Dendritic cell treated with granulocyte-macrophage colony-stimulating factor and Interleukin-4, amounts not matched to agents 40 ng/mL and 50 ng/mL, for 4 days (primary cell): ENCODE measurements around the gene ROCK1.

Experiments
- H3K27ac Mint-ChIP-seq: one replicate; pipeline ENCODE4 v1.8.0; 2022; ENCODE audit warnings: mild to moderate bottlenecking, mixed read lengths
- H3K27me3 Mint-ChIP-seq: one replicate; pipeline ENCODE4 v1.8.0; 2022; ENCODE audit warnings: mild to moderate bottlenecking, mixed read lengths
- H3K36me3 Mint-ChIP-seq: one replicate; pipeline ENCODE4 v1.8.0; 2022; ENCODE audit warnings: low read depth, mixed read lengths
- H3K4me1 Mint-ChIP-seq: one replicate; pipeline ENCODE4 v1.8.0; 2022; ENCODE audit warnings: low read depth, mixed read lengths
- H3K4me3 Mint-ChIP-seq: one replicate; pipeline ENCODE4 v1.8.0; 2022; ENCODE audit warnings: mild to moderate bottlenecking, moderate library complexity, mixed read lengths
- H3K9me3 Mint-ChIP-seq: one replicate; pipeline ENCODE4 v1.8.0; 2022; ENCODE audit warnings: mixed read lengths
- intact Hi-C: fragments of 100-400 bp; cut with micrococcal nuclease; formaldehyde crosslinking; loops from one replicate; pipeline ENCODE4 v1.15.0; 2022

ROCK1 gene

DNA sequence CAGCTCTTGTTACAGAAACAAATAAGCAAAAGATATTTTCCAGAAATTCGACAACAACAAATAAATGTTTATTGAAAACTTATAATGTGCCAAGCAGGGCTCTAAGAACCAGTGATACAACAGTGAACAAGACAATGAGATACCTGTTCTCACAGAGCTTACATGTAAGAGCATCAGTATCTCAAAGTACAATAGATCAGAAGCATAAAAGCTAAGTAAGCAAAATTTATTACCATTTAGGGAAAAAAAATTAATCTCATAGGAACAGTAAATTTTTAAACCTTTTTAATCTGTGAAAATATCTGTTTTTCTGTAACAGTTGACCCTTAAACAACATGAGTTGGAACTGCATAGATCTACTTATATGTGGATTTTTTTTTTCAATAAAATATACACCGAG, 20.9 kb downstream of the ROCK1 start:
- intact Hi-C loops, result no loop called here
- H3K27ac Mint-ChIP-seq, result peak overlapping the region; percentile 12
- no peak overlapping the region for H3K4me3 Mint-ChIP-seq
- no peaks in the 10 kb centered on the region for H3K27me3 Mint-ChIP-seq
- H3K36me3 Mint-ChIP-seq, result peaks cover 19% of the 10 kb centered on the region
- peaks cover 19% of the 10 kb centered on the region for H3K4me1 Mint-ChIP-seq
- peaks cover 9% of the 10 kb centered on the region for H3K9me3 Mint-ChIP-seq

DNA sequence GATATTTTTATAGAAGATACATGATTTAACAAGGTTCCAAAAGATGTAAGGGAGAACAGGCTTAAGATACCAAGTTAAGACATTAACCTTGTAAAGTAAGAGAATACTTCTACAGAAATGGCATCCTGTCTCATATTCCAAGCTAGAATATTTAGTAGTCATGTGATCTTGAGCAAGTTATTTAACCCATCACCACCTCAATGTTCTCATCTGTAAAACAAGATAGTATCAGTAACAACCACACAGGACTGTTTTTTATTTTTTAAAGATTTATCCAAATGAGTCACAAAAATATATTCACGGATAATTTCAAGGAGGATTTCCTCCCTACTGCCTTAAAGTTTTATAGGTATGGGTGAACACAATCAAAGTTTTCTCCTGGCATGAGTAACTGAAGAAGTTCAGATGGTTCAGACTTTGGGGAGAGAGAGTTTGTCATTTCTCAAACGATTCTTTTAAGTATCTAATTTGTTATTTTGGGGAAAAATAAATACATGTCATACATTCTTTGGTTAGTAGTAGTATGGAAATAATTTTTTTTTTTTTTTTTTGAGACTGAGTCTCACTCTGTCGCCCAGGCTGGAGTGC, 25.9 kb downstream of the ROCK1 start:
- intact Hi-C loops, result no loop called here
- H3K27ac Mint-ChIP-seq, result no peak overlapping the region
- H3K27me3 Mint-ChIP-seq, result no peaks in the 10 kb centered on the region
- H3K9me3 Mint-ChIP-seq, result no peaks in the 10 kb centered on the region
- H3K4me1 Mint-ChIP-seq, result peaks cover 49% of the 10 kb centered on the region
- no peak overlapping the region for H3K4me3 Mint-ChIP-seq
- H3K36me3 Mint-ChIP-seq, result peaks cover 6% of the 10 kb centered on the region

DNA sequence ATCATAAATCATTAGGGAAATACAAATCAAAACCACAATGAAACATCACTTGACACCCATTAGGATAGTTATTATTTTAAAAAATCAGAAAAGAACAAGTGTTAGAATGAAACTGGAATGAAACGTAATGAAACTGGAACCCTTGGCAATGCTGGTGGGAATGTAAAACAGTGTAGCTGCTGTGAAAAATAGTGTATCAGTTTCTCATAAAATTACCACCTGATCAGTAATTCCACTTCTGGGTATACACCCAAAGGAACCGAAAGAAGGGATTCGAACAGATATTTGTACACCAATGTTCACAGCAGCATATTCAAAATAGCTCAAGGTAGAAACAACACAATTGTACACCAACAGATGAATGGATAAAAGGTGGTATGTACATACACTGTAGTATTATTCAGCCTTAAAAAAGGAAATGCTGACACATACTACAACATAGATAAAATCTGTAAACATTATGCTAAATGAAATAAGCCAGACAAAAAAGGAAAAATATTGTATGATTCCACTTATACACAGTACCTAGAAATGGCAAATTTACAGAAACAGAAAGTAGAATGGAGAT, 27.0 kb downstream of the ROCK1 start:
- Mint-ChIP-seq H3K27me3 (no peaks in the 10 kb centered on the region), H3K4me1 (peaks cover 60% of the 10 kb centered on the region), H3K9me3 (no peaks in the 10 kb centered on the region), H3K27ac (peak overlapping the region; percentile 30), H3K4me3 (no peak overlapping the region), H3K36me3 (peaks cover 6% of the 10 kb centered on the region)
- intact Hi-C loops, result loop anchor here (5.0 kb wide), 1 partner anchor 47 kb away; no protein-coding TSS in a partner anchor

DNA sequence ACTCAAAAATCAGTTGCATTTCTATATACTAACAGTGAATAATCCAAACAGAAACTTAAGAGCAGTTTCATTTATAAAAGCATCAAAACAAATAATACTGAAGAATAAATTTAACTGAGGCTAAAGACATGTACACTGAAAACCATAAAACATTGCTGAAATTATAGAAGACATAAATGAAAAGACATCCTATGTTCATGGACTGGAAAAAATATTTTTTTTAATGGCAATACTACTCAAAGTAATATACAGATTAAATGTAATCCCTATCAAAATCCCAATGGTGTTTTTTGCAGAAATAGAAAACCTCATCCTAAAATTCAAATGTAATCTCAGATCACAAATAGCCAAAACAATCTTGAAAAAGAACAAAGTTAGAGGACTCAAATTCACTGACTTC, 28.6 kb downstream of the ROCK1 start:
- Mint-ChIP-seq H3K36me3 (peaks cover 6% of the 10 kb centered on the region), H3K27me3 (no peaks in the 10 kb centered on the region), H3K27ac (no peak overlapping the region), H3K9me3 (no peaks in the 10 kb centered on the region), H3K4me3 (no peak overlapping the region), H3K4me1 (peaks cover 75% of the 10 kb centered on the region)
- intact Hi-C loops, result loop anchor here (5.0 kb wide), 1 partner anchor 46 kb away; no protein-coding TSS in a partner anchor

DNA sequence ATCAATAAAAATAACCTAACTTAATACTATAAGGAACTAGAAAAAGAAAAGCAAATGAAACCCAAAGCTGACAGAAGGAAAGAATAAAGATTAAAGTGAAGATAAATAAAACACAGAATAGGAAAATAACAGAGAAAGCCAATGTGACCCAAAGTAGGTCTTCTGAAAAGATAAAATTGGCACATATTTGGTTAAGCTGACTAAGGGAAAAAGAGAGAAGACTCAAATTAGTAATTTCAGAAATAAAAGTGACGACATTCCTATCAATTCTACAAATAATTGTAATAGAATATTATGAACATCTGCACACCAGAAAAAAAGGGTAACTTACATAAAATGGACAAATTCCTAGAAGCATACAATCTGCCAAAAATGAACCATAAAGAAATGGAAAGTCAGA, 30.2 kb downstream of the ROCK1 start:
- Mint-ChIP-seq H3K4me3 (no peak overlapping the region), H3K36me3 (no peaks in the 10 kb centered on the region), H3K4me1 (peaks cover 74% of the 10 kb centered on the region), H3K27ac (no peak overlapping the region), H3K27me3 (no peaks in the 10 kb centered on the region), H3K9me3 (no peaks in the 10 kb centered on the region)
- intact Hi-C loops, result loop anchor here (5.0 kb wide), 1 partner anchor 44 kb away; no protein-coding TSS in a partner anchor

- intact Hi-C loops, result loop anchor here (5.0 kb wide), 1 partner anchor 43 kb away; no protein-coding TSS in a partner anchor
- Mint-ChIP-seq H3K27ac (no peak overlapping the region), H3K4me3 (no peak overlapping the region), H3K9me3 (no peaks in the 10 kb centered on the region), H3K36me3 (no peaks in the 10 kb centered on the region), H3K27me3 (no peaks in the 10 kb centered on the region), H3K4me1 (peaks cover 82% of the 10 kb centered on the region)
Observed at GRCh38 chr18:21080576-21080975, 31.0 kb downstream of the ROCK1 start.

- Mint-ChIP-seq H3K36me3 (no peaks in the 10 kb centered on the region), H3K9me3 (no peaks in the 10 kb centered on the region), H3K4me3 (no peak overlapping the region), H3K4me1 (peaks cover 73% of the 10 kb centered on the region), H3K27me3 (no peaks in the 10 kb centered on the region), H3K27ac (no peak overlapping the region)
- intact Hi-C loops, result no loop called here
Observed at GRCh38 chr18:21074336-21075323, 37.0 kb downstream of the ROCK1 start.

DNA sequence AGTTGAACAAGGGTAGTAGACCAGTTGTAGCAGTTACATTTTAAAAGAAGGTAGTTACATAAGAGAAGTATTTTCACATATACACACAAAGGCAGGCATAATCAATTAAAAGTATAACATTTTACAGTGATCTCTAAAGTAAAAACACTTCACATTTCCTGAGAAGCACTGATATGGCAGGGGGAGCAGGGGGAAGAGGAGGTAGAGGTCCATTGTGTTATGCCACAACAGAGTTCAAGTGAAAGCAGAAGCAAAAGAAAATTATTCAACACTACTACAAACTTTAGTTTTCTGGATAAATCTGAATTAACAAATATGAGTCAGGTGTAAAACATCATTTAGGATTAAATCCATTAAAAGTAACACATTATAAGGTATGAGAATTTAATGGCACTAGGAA, 38.4 kb downstream of the ROCK1 start:
- no peaks in the 10 kb centered on the region for H3K9me3 Mint-ChIP-seq
- H3K4me3 Mint-ChIP-seq, result no peak overlapping the region
- no peaks in the 10 kb centered on the region for H3K27me3 Mint-ChIP-seq
- intact Hi-C loops, result no loop called here
- peaks cover 59% of the 10 kb centered on the region for H3K4me1 Mint-ChIP-seq
- peak overlapping the region; percentile 20 for H3K27ac Mint-ChIP-seq
- H3K36me3 Mint-ChIP-seq, result peaks cover 6% of the 10 kb centered on the region

DNA sequence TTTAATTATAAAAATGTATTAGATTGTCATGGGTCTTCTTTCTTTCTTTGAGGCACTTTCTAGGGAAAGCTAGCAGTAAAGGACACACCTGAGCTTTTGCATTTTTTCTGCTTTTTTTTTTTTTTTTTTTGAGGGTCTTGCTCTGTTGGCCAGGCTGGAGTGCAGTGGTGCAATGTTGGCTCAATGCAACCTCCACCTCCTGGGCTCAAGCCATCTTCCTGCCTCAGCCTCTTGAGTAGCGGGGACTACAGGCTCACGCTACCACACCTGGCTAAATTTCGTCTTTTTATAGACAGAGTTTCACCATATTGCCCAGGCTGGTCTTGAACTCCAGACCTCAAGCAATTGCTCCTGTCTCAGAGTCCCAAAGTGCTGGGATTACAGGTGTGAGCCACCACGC, 40.5 kb downstream of the ROCK1 start:
- no peak overlapping the region for H3K4me3 Mint-ChIP-seq
- peaks cover 16% of the 10 kb centered on the region for H3K36me3 Mint-ChIP-seq
- H3K27ac Mint-ChIP-seq, result no peak overlapping the region
- H3K27me3 Mint-ChIP-seq, result no peaks in the 10 kb centered on the region
- peaks cover 43% of the 10 kb centered on the region for H3K4me1 Mint-ChIP-seq
- intact Hi-C loops, result no loop called here
- H3K9me3 Mint-ChIP-seq, result no peaks in the 10 kb centered on the region

DNA sequence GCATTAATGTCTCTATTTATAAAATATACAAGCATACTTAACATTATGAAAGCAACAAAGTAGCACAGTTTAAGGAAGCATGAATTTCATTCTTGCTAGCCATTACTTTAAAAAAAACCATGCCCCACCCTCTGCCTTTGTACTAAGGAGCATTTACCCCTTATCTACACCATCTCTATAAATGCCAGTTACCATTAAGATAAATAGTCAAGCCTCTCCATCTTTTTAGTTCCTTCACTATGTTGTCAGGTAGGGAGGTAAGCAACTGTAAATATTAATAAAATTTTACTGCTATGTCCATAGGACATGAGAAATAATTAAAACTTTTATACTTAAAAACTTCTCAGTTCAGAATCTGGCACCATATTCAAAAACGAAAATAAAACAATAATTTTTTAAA, 42.1 kb downstream of the ROCK1 start:
- Mint-ChIP-seq H3K36me3 (peaks cover 22% of the 10 kb centered on the region), H3K4me3 (no peak overlapping the region), H3K4me1 (peaks cover 31% of the 10 kb centered on the region), H3K27me3 (no peaks in the 10 kb centered on the region), H3K9me3 (no peaks in the 10 kb centered on the region), H3K27ac (no peak overlapping the region)
- intact Hi-C loops, result loop anchor here (5.0 kb wide), 1 partner anchor 38 kb away; no protein-coding TSS in a partner anchor

DNA sequence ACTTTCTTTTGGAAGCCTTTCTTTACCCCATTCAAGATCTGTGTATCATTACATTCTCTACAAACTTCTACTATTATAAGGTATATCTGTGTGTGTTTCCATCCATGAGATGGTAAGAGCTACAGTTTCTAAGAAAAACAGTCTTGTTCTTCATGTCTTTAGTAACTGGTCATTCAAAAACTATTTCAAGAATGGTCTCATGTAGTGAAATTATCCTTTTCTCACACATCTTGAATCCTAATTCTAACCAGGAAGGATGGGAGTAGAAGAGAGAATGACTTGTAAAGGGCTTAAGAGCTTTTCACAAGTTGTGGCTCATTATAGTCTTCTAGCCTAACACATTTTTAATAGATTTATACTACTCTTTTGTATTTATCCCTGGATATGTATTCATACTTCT, 47.3 kb downstream of the ROCK1 start:
- H3K9me3 Mint-ChIP-seq, result no peaks in the 10 kb centered on the region
- intact Hi-C loops, result no loop called here
- H3K27ac Mint-ChIP-seq, result no peak overlapping the region
- peaks cover 22% of the 10 kb centered on the region for H3K36me3 Mint-ChIP-seq
- H3K27me3 Mint-ChIP-seq, result no peaks in the 10 kb centered on the region
- peaks cover 10% of the 10 kb centered on the region for H3K4me1 Mint-ChIP-seq
- no peak overlapping the region for H3K4me3 Mint-ChIP-seq

GRCh38 chr18:21063011-21063410, 48.6 kb downstream of the ROCK1 start:
- Mint-ChIP-seq H3K27ac (no peak overlapping the region), H3K36me3 (peaks cover 14% of the 10 kb centered on the region), H3K4me1 (peaks cover 10% of the 10 kb centered on the region), H3K4me3 (no peak overlapping the region), H3K9me3 (no peaks in the 10 kb centered on the region), H3K27me3 (no peaks in the 10 kb centered on the region)
- intact Hi-C loops, result no loop called here

- H3K4me1 Mint-ChIP-seq, result no peaks in the 10 kb centered on the region
Observed at GRCh38 chr18:21057112-21057511, 54.5 kb downstream of the ROCK1 start.

GRCh38 chr18:21056545-21056944, 55.1 kb downstream of the ROCK1 start:
- H3K4me3 Mint-ChIP-seq, result no peak overlapping the region
- H3K9me3 Mint-ChIP-seq, result no peaks in the 10 kb centered on the region
- no peak overlapping the region for H3K27ac Mint-ChIP-seq
- intact Hi-C loops, result no loop called here
- no peaks in the 10 kb centered on the region for H3K27me3 Mint-ChIP-seq
- no peaks in the 10 kb centered on the region for H3K36me3 Mint-ChIP-seq
- peaks cover 3% of the 10 kb centered on the region for H3K4me1 Mint-ChIP-seq

More at GRCh38 chr18:21057112-21057511, 54.5 kb downstream of the ROCK1 start:
- intact Hi-C loops, result no loop called here
- H3K27ac Mint-ChIP-seq, result no peak overlapping the region
- no peak overlapping the region for H3K4me3 Mint-ChIP-seq
- H3K9me3 Mint-ChIP-seq, result no peaks in the 10 kb centered on the region
- H3K27me3 Mint-ChIP-seq, result no peaks in the 10 kb centered on the region
- H3K36me3 Mint-ChIP-seq, result no peaks in the 10 kb centered on the region
